ENCODE measurements around the gene PTPRN2.

- no peak for TF ChIP-seq ZNF384 (IDR thresholded peaks at IDR 0.05)
- no peak for TF ChIP-seq TARDBP (IDR thresholded peaks at IDR 0.05)
- TF ChIP-seq FOXM1 (IDR thresholded peaks at IDR 0.05; ENCODE audit: borderline replicate concordance): no peak
- no peak for TF ChIP-seq BHLHE40 (IDR thresholded peaks at IDR 0.05; ENCODE audit: borderline replicate concordance)
Measured at GRCh38 chr7:158343526-158343925, 244.1 kb downstream of the PTPRN2 start.
